HG03135 (cell line): Measurements from ENCODE around the gene SYTL3.

Experiments used
- ATAC-seq: cut with Tn5 transposase; IDR thresholded peaks from one replicate; pipeline ENCODE4 v1.9.1; 2021; ENCODE audit warnings: mild to moderate bottlenecking, moderate library complexity; ENCODE audit not compliant: unreplicated experiment

Gene SYTL3

GRCh38 chr6:158755636-158756035 lies 105.8 kb downstream of the SYTL3 start:
- ATAC-seq = no peak

DNA sequence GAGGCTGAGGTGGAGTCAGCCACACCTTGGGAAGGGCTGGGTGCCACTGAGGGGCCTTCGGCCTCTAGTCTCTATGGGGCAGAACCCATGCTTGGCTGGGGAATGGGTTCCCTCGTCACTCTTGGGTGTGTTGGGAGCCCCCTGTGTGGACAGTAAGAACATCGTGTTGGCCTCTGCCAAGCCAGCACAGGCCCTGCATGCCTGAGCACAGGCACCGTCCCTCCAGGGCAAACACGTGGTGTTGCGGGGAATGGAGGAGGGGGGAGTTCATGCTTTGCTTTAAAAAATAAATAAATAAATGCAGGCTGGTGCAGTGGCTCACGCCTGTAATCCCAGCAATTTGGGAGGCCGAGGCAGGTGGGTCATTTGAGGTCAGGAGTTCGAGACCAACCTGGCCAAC lies 106.3 kb downstream of the SYTL3 start:
- ATAC-seq = no peak

GRCh38 chr6:158756977-158757752 lies 107.3 kb downstream of the SYTL3 start:
- ATAC-seq = no peak

DNA sequence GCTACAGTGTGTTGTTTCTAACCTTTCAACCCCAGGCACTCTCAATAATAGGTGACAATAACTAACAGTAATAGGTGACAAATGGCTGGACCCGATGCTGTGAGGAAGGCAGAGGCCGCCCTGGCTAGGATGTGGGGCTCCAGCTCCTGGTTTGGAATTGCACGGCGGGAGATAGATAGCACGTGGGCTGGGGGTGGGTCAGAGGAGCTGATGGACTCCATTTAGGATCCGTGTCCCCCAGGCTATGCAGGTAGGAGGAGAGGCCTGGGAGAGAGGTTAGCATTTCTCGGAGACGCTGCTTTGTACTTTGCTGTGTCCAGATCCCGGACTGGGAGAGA lies 107.9 kb downstream of the SYTL3 start:
- ATAC-seq = no peak

- ATAC-seq = no peak
Measured at GRCh38 chr6:158758451-158758860, 108.6 kb downstream of the SYTL3 start.

DNA sequence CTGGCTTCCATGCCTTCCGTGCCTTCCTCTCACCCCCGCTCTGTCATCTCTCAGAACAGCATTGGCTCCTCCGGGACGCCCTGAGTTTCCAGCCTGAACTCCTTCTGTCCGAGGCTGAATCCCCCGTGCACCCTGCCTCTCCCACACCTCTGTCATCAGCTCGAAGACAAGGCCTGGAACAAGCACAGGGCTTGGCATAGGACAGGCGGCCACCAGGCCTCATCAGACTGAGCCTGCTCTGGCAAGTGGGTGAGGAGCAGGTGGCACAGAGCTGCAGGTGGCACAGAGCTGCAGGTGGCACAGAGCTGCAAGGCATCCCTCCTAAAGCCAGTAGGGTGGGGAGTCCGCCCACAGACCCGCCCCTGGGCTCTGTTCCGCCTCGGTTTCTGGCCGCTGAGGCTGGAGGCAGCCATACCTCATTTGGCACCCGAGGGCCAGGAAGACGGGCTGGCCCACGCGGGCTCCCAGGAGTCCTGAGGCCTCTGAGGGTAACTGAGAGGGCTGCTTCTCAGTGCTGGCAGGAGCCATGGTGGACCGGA lies 109.2 kb downstream of the SYTL3 start:
- no peak for ATAC-seq

DNA sequence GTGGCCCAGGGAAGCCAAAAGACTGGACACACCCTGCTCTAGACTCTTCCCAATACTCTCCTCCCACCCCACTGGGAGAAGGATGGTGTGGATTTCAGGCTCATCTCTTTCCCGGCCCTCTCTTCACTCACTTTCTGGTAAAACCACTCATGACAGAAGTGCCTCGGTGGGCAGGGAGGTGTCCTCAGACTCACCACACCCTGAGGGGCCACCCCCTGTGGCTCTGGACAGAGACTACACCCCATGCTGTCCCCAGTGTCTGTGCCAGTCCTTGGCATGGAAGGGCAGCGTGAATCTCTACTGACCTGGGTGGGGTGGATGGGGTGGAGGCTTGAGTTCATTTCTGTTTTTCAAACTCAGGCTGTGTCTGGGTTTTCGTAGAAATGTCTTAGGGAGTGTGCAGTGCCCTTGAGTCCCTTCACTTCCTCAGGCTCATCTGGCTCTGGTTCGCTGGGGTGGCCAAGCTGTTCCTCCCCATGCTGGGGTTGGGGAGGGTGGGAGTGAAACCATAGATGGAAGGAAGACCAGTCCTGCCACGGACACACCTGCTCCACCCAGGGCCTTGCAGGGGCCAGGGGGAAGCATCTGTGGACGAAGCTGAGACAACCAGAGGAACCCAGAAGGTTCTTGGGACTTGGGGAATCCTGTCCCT lies 110.2 kb downstream of the SYTL3 start:
- no peak for ATAC-seq

DNA sequence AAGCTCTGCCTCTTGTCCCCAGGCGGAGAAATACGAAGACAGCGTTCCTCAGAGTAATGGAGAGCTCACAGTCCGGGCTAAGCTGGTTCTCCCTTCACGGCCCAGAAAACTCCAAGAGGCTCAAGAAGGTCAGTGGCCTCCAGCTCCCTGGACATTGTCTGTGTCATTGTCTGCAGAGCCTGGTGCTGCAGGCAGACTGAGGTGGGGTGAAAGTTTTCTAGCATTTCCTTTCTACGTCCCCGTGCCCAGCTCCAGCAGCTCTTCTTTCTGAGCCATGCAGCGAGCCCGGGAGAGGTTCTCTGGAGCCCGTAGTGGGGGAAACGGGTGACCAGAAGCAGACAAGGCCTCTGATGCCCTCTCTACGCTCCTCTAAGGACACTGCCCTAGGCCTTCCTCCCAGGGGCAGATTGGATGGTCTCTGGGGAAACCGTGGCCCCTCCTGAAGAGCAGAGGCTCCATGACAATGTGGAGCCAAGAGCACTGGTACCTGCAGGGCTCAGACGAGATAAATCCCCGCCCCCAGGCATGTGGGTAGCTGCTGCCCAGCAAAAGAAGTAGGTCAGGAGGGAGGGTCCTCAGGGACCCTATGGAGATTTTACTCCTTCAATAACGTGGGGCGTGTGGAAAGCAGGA lies 110.9 kb downstream of the SYTL3 start:
- no peak for ATAC-seq

- no peak for ATAC-seq
Measured at GRCh38 chr6:158761746-158762145, 111.9 kb downstream of the SYTL3 start.

DNA sequence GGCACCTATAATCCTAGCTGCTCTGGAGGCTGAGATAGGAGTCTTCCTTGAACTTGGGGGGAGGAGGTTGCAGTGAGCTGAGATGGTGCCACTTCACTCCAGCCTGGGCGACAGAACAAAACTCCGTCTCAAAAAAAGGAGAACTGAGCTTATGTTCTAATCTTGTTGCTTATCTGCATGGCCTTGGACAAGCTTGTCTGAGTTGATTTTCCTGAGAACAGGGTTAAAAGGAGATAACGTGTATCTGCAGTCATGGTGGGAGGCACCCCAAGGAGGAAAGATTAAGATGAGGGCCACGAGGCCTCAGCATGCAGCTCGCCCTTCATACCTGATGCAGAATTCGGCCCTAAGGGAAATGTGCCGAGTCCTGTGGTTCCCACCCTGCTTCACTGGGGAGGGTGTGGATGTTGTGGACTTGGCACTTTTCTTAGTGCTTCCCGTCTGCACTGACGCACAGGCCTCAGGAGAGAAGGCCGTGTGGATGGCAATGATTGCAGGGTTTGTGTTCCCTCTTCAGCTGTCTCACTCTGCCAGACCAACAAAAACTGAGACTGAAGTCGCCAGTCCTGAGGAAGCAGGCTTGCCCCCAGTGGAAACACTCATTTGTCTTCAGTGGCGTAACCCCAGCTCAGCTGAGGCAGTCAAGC lies 113.1 kb downstream of the SYTL3 start:
- no peak for ATAC-seq

DNA sequence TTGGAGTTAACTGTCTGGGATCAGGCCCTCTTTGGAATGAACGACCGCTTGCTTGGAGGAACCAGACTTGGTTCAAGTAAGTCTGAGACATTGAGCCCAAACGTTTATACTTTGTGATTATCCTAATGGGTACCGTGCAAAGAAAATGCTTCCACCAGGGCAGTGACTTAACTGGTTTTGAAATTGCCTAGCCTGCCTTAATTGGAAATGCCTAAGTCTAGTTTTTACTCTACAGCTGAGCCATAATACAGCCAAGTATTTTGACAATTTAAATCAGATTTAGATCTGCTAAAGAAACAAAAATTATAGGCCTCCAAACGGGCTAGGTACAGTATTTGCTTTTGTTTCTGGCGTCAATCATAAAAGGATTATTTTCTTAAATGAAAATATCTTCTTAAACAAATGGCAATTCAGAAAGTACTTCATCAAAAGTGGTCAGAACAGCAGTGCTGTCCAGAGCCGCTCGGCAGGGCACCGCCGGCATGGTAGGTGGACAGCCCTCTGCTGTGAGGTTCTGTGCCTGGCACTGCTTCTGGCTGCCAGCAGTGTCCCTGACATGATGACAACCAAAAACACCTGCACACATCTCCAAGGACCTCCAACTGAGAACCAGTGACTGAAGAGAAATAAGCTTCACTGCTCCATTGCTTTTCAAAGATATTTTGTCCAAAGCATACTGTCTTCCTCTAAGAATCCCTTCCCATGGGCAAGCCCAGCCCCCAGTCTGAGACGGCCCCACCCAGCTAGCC lies 113.8 kb downstream of the SYTL3 start:
- ATAC-seq = no peak

DNA sequence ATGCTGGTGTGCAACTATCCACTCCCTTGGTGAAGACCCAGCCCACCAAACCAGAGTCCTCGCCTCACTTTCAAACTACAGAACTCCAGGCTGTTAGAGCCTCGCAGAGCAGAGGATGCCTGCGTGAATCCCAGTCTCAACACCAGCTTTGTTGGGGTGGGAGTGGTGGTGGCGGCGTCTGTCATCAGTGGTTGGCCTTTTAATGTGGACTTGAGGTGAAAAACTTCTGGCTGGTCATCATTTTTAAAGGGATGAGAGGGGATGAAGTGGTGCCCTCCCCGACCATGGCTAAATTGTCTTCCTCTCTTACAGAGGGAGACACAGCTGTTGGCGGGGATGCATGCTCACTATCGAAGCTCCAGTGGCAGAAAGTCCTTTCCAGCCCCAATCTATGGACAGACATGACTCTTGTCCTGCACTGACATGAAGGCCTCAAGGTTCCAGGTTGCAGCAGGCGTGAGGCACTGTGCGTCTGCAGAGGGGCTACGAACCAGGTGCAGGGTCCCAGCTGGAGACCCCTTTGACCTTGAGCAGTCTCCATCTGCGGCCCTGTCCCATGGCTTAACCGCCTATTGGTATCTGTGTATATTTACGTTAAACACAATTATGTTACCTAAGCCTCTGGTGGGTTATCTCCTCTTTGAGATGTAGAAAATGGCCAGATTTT lies 114.5 kb downstream of the SYTL3 start:
- no peak for ATAC-seq

GRCh38 chr6:158764926-158765325 lies 115.1 kb downstream of the SYTL3 start:
- no peak for ATAC-seq

GRCh38 chr6:158765499-158766068 lies 115.7 kb downstream of the SYTL3 start:
- ATAC-seq = no peak

- ATAC-seq = no peak
Measured at GRCh38 chr6:158766621-158767455, 117.0 kb downstream of the SYTL3 start.

- no peak for ATAC-seq
Measured at GRCh38 chr6:158767709-158768108, 117.9 kb downstream of the SYTL3 start.

- ATAC-seq = no peak
Measured at GRCh38 chr6:158768436-158768835, 118.6 kb downstream of the SYTL3 start.

GRCh38 chr6:158769234-158769770 lies 119.4 kb downstream of the SYTL3 start:
- ATAC-seq = no peak
